PC-9 (cell line): ENCODE measurements around the gene COMT.

ENCODE experiments used
- CTCF ChIP-seq: fragments of 200-600 bp; sonication (generic); conservative IDR thresholded peaks from 2 replicates; pipeline ENCODE4 v1.6.1; 2017; ENCODE audit warnings: mixed run types, antibody characterized with exemption, mild to moderate bottlenecking, moderate library complexity
- EZH2 ChIP-seq: fragments of 200-600 bp; sonication (generic); IDR thresholded peaks from 2 replicates; pipeline ENCODE4 v1.8.0; 2017; ENCODE audit warnings: antibody characterized with exemption, low read depth

GRCh38 chr22:19927696-19928095, 13.9 kb upstream of the COMT start:
- TF ChIP-seq CTCF (no peak), EZH2 (no peak)
